Renal cortical epithelial cell (primary cell): ENCODE measurements around the gene TBX1. TPM values are rescaled to one million over a fixed set of nuclear protein-coding genes. Genes with fewer than 3 reads are reported as not detected.

Source experiments
- DNase-seq: peaks from one replicate; pipeline ENCODE4 v3.0.0-alpha.2; 2011; ENCODE audit warnings: low read depth
- total RNA-seq: library from RNA; depleted of rRNA; stranded (reverse); fragments of >200 nt; gene quantifications from 2 replicates; pipeline ENCODE4 v1.2.3, GENCODE V29; 2014

Gene TBX1
- total RNA-seq, 1 donor from 2014 or later: 0.50 TPM

GRCh38 chr22:19811811-19812771, 51.5 kb downstream of the TBX1 start:
- DNase-seq: no peak

DNA sequence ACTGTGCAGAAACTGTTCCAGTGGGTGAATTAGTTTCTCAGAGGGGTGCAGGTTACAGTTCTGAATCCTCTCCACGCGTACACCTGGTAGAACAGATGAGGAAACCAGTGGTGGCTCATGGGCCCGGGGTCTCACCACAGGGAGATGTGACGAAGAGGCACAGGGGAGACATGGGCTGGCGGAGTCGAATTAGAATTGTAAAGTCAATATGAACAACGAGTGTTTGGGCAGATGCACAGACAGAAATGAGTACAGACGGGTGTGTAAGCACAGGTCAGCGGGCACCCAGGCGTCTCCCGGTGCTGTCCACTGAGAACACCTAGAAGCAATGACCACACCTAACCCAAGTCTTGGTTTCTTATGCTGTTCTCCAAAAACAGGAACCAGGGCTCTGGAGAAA, 52.3 kb downstream of the TBX1 start:
- no peak for DNase-seq

DNA sequence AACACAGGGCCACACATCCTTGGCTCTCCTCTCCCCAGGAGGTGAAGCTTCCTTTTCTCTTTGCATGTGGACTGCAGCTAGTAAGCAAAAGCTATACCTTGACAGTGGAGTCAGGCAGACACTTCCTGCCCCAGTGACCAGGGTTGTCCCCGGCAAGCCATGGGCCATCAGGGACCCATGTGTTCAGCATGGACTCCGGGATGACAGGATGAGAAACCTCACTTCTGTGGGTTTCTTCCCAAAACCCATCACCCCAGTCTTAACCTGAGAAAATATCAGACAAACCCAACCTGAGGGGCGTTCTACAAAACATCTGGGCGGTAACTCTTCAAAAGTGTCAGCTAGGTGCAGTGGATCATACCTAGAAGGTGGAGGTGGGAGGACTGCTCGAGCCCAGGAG, 53.9 kb downstream of the TBX1 start:
- no peak for DNase-seq

GRCh38 chr22:19815093-19815822, 54.7 kb downstream of the TBX1 start:
- DNase-seq: no peak

GRCh38 chr22:19815823-19816290, 55.3 kb downstream of the TBX1 start:
- DNase-seq: no peak

DNA sequence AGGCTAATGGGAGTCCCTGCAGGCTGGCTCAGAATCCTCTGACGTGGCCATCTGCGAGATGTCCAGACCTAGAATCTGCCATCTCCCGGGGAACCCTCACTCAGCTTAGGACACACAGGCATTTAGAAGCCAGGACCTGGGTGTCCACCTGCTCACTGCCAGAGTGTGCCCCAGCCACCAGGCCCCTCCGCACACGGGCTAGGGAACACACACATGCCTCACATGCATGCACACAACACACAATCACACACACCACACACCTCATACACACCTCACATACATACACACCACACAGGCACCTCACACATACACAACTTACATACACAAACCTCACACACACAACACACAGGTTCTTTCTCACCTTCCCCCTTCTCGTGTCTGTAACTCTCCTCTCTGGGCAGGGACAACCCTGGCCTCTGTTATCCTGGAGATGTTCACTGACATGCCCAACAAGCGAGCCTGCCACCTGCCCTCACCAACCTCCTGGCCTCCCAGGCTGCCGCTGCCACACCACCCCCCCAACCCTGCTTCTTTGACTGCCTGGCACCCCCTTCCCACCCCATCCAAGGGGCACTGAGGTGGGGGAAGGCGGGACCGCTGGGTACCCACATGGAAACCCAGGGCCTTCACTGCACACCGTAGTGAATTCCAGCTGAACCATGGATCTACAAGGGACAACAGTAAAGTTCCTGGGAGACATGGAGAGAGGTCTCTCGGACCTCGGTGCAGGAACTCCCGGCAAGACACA, 56.0 kb downstream of the TBX1 start:
- DNase-seq: no peak

Other genes starting within 250 kb of the TBX1 start
- gene CLDN5, start 236.4 kb upstream of the TBX1 start, total RNA-seq: 1.3 and 1.9 TPM in 2 replicates
- 0.35 and 1.1 TPM in 2 replicates for gene SEPTIN5, start 46.3 kb upstream of the TBX1 start, total RNA-seq
- gene GP1BB, start 37.2 kb upstream of the TBX1 start, total RNA-seq: not detected in 2 replicates
- 4.9 and 7.3 TPM in 2 replicates for gene GNB1L, start 94.1 kb downstream of the TBX1 start, total RNA-seq
- gene RTL10, start 94.1 kb downstream of the TBX1 start, total RNA-seq: 6.3 and 16.9 TPM in 2 replicates
- gene COMT, start 181.0 kb downstream of the TBX1 start, total RNA-seq: 246 and 480 TPM in 2 replicates
- gene TXNRD2, start 181.0 kb downstream of the TBX1 start, total RNA-seq: 15.0 and 22.6 TPM in 2 replicates